ACC112 (cell line): ENCODE data around the gene UBE2Q1.
A peak's percentile ranks its signal among the peaks of the same experiment; 100 is the strongest.

Experiments
- H2AFZ ChIP-seq: fragments of 200-600 bp; sonication (generic); one replicate; pipeline ENCODE4 v1.6.0; 2017; ENCODE audit warnings: antibody characterized with exemption, low read length; ENCODE audit not compliant: unreplicated experiment
- H3K27ac ChIP-seq: fragments of 200-600 bp; sonication (generic); 2 replicates; pipeline ENCODE4 v1.5.1; 2014; ENCODE audit warnings: low read depth, mild to moderate bottlenecking, antibody characterized with exemption, low read length, moderate library complexity
- H3K27me3 ChIP-seq: fragments of 200-600 bp; sonication (generic); 2 replicates; pipeline ENCODE4 v1.6.1; 2014; ENCODE audit warnings: mild to moderate bottlenecking, antibody characterized with exemption, low read length, moderate library complexity, mixed read lengths; ENCODE audit not compliant: insufficient read depth
- H3K36me3 ChIP-seq: fragments of 200-600 bp; sonication (generic); 2 replicates; pipeline ENCODE4 v1.6.1; 2016; ENCODE audit warnings: mild to moderate bottlenecking, antibody characterized with exemption, low read length, moderate library complexity, mixed read lengths; ENCODE audit not compliant: insufficient read depth
- H3K4me1 ChIP-seq: fragments of 200-600 bp; sonication (generic); one replicate; pipeline ENCODE4 v1.6.1; 2016; ENCODE audit warnings: low read length, mixed read lengths; ENCODE audit not compliant: insufficient read depth, unreplicated experiment, control insufficient read depth
- H3K4me3 ChIP-seq: fragments of 200-600 bp; sonication (generic); 2 replicates; pipeline ENCODE4 v1.5.1; 2014; ENCODE audit warnings: mild to moderate bottlenecking, low read depth, low read length
- H3K79me2 ChIP-seq: fragments of 200-600 bp; sonication (generic); one replicate; pipeline ENCODE4 v1.6.0; 2016; ENCODE audit warnings: low read length; ENCODE audit not compliant: control insufficient read depth, unreplicated experiment, insufficient read depth

The UBE2Q1 gene

GRCh38 chr1:154503898-154504297, 54.6 kb downstream of the UBE2Q1 start:
- H3K36me3 ChIP-seq: peaks cover 5% of the 10 kb centered on the region; the same call in 1 of the 2 replicates
- no peak overlapping the region for H3K4me3 ChIP-seq
- no peak overlapping the region for H2AFZ ChIP-seq
- peaks cover 62% of the 10 kb centered on the region for H3K27me3 ChIP-seq
- no peaks in the 10 kb centered on the region for H3K79me2 ChIP-seq
- no peak overlapping the region for H3K27ac ChIP-seq
- no peaks in the 10 kb centered on the region for H3K4me1 ChIP-seq

GRCh38 chr1:154502744-154503115, 55.7 kb downstream of the UBE2Q1 start:
- Histone ChIP-seq H3K36me3 (peaks cover 9% of the 10 kb centered on the region; the same call in 1 of the 2 replicates), H3K4me1 (no peaks in the 10 kb centered on the region), H3K27ac (no peak overlapping the region), H3K79me2 (no peaks in the 10 kb centered on the region), H3K4me3 (peak overlapping the region; percentile 80), H2AFZ (no peak overlapping the region), H3K27me3 (peaks cover 63% of the 10 kb centered on the region)

GRCh38 chr1:154502066-154502743, 56.3 kb downstream of the UBE2Q1 start, which contains the start of the genes SHE and TDRD10:
SHE (minus strand) TSS chr1:154502412; CDS start chr1:154502026, 386 bp downstream.
TDRD10 (plus strand) TSS chr1:154502219; CDS start chr1:154506904, 4,685 bp downstream.
- Histone ChIP-seq H3K79me2 (no peaks in the 10 kb centered on the region), H3K27me3 (peaks cover 59% of the 10 kb centered on the region), H3K36me3 (peaks cover 9% of the 10 kb centered on the region; the same call in 1 of the 2 replicates), H3K27ac (no peak within 1 kb of the TSS), H3K4me1 (no peaks in the 10 kb centered on the region), H3K4me3 (peak within 1 kb of the TSS; percentile 80), H2AFZ (peak within 1 kb of the TSS; percentile 92)

- H3K4me1 ChIP-seq: no peaks in the 10 kb centered on the region
- no peaks in the 10 kb centered on the region for H3K79me2 ChIP-seq
- H3K27ac ChIP-seq: no peak overlapping the region
- peak overlapping the region; percentile 80 for H3K4me3 ChIP-seq
- H3K36me3 ChIP-seq: peaks cover 9% of the 10 kb centered on the region; the same call in 1 of the 2 replicates
- H2AFZ ChIP-seq: peak overlapping the region; percentile 92
- peaks cover 59% of the 10 kb centered on the region for H3K27me3 ChIP-seq
These were observed 56.9 kb downstream of the UBE2Q1 start for GRCh38 chr1:154501423-154502065.

GRCh38 chr1:154500533-154500932, 57.9 kb downstream of the UBE2Q1 start:
- Histone ChIP-seq H2AFZ (no peak overlapping the region), H3K27ac (no peak overlapping the region), H3K4me1 (no peaks in the 10 kb centered on the region), H3K79me2 (no peaks in the 10 kb centered on the region), H3K4me3 (peak overlapping the region; percentile 80), H3K27me3 (peaks cover 59% of the 10 kb centered on the region), H3K36me3 (peaks cover 6% of the 10 kb centered on the region; the same call in 1 of the 2 replicates)

- Histone ChIP-seq H3K4me1 (no peaks in the 10 kb centered on the region), H3K36me3 (peaks cover 6% of the 10 kb centered on the region; the same call in 1 of the 2 replicates), H3K27me3 (peaks cover 54% of the 10 kb centered on the region), H3K27ac (no peak overlapping the region), H2AFZ (no peak overlapping the region), H3K79me2 (no peaks in the 10 kb centered on the region), H3K4me3 (no peak overlapping the region)
These were observed 59.0 kb downstream of the UBE2Q1 start for GRCh38 chr1:154499446-154499845.
